GM23338 (cell line): Measurements from ENCODE around the gene S100B.

Source experiments
- CREB1 ChIP-seq: fragments of 250-450 bp; sonication (Bioruptor Pico); IDR thresholded peaks from 2 replicates; pipeline ENCODE4 v1.5.0; 2020; ENCODE audit warnings: low read depth, mild to moderate bottlenecking, moderate library complexity
- EZH2 ChIP-seq: fragments of 200-600 bp; sonication (generic); IDR thresholded peaks from one replicate; pipeline ENCODE4 v1.8.0; 2017; ENCODE audit warnings: antibody characterized with exemption, mild to moderate bottlenecking, low read depth; ENCODE audit not compliant: unreplicated experiment
- EZH2phosphoT487 ChIP-seq: fragments of 200-600 bp; sonication (generic); IDR thresholded peaks from one replicate; pipeline ENCODE4 v1.8.1; 2018; ENCODE audit warnings: antibody characterized with exemption; ENCODE audit not compliant: unreplicated experiment
- JUNB ChIP-seq: IDR thresholded peaks from one replicate; pipeline ENCODE4 v1.6.1; 2016; ENCODE audit warnings: antibody characterized with exemption; ENCODE audit not compliant: unreplicated experiment
- POLR2AphosphoS5 ChIP-seq: IDR thresholded peaks from 2 replicates; pipeline ENCODE4 v1.6.1; 2016; ENCODE audit warnings: antibody characterized with exemption, low read depth
- TF ChIP-seq, protein P1 (sequence below), 2 experiments: fragments of 200-600 bp in 1 of 2; sonication (generic) in 1 of 2; conservative IDR thresholded peaks; 2 replicates each; pipeline versions ENCODE4 v1.5.1 to v1.6.1; 2016 to 2017; ENCODE audit warnings: antibody characterized with exemption in 2 of 2, low read depth in 2 of 2, mild to moderate bottlenecking in 2 of 2, moderate library complexity in 1 of 2
- TF ChIP-seq, protein P2 (sequence below): IDR thresholded peaks from one replicate; pipeline ENCODE4 v1.6.1; 2018; ENCODE audit warnings: antibody characterized with exemption; ENCODE audit not compliant: unreplicated experiment

DNA sequence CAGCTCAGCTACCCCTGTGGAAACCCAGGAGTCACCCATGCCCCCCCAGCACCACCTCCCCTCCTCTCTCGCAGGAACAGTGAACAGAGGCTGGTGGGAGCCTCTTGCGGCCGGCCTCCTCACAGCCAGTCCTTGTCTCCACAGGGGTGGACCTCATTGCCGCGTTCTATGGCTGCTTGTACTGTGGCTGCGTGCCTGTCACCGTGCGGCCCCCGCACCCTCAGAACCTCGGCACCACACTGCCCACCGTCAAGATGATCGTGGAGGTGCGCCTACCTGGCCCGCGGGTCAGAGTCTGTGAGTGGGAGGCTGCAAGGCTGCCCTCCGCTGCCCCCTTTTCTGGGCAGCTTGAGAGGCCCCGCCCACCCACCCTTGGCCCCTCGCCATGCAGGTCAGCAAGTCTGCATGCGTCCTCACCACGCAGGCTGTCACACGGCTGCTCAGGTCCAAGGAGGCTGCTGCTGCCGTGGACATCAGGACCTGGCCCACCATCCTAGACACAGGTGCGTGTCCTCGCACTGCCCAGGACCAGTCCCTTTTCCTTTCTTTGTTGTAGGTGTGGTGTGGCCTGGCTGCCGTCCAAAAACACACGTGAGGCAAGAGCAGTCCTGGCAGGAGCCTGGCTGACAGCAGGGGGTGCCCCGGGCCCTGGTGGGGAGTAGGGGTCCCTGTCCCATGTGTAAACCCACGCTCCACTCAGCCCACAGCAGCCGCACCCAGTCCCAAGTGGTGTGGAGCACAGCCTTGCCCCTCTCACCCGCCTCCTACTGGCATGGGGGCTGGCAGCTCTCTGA, 50.3 kb downstream of the S100B start:
- TF ChIP-seq, protein P1, sequence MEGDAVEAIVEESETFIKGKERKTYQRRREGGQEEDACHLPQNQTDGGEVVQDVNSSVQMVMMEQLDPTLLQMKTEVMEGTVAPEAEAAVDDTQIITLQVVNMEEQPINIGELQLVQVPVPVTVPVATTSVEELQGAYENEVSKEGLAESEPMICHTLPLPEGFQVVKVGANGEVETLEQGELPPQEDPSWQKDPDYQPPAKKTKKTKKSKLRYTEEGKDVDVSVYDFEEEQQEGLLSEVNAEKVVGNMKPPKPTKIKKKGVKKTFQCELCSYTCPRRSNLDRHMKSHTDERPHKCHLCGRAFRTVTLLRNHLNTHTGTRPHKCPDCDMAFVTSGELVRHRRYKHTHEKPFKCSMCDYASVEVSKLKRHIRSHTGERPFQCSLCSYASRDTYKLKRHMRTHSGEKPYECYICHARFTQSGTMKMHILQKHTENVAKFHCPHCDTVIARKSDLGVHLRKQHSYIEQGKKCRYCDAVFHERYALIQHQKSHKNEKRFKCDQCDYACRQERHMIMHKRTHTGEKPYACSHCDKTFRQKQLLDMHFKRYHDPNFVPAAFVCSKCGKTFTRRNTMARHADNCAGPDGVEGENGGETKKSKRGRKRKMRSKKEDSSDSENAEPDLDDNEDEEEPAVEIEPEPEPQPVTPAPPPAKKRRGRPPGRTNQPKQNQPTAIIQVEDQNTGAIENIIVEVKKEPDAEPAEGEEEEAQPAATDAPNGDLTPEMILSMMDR (conservative IDR thresholded peaks at IDR 0.05; ENCODE audit: low read depth in 2 of 2): no peak
- TF ChIP-seq EZH2 (no peak), EZH2phosphoT487 (no peak), JUNB (no peak), POLR2AphosphoS5 (no peak), CREB1 (CRISPR knock-in tag) (no peak)
- TF ChIP-seq, protein P2, sequence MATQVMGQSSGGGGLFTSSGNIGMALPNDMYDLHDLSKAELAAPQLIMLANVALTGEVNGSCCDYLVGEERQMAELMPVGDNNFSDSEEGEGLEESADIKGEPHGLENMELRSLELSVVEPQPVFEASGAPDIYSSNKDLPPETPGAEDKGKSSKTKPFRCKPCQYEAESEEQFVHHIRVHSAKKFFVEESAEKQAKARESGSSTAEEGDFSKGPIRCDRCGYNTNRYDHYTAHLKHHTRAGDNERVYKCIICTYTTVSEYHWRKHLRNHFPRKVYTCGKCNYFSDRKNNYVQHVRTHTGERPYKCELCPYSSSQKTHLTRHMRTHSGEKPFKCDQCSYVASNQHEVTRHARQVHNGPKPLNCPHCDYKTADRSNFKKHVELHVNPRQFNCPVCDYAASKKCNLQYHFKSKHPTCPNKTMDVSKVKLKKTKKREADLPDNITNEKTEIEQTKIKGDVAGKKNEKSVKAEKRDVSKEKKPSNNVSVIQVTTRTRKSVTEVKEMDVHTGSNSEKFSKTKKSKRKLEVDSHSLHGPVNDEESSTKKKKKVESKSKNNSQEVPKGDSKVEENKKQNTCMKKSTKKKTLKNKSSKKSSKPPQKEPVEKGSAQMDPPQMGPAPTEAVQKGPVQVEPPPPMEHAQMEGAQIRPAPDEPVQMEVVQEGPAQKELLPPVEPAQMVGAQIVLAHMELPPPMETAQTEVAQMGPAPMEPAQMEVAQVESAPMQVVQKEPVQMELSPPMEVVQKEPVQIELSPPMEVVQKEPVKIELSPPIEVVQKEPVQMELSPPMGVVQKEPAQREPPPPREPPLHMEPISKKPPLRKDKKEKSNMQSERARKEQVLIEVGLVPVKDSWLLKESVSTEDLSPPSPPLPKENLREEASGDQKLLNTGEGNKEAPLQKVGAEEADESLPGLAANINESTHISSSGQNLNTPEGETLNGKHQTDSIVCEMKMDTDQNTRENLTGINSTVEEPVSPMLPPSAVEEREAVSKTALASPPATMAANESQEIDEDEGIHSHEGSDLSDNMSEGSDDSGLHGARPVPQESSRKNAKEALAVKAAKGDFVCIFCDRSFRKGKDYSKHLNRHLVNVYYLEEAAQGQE: no peak
